HG03196 (cell line): ENCODE results near the gene MAPK12.
"Not testable (repeated sequence)": the region's sequence is repeated elsewhere in the genome, so short reads cannot be mapped to it uniquely, and the experiment has no call there.

Source experiments
- ATAC-seq: cut with Tn5 transposase; IDR thresholded peaks from one replicate; pipeline ENCODE4 v1.9.1; 2021; ENCODE audit not compliant: unreplicated experiment

Gene MAPK12

GRCh38 chr22:50217543-50218152, 43.8 kb downstream of the MAPK12 start:
- ATAC-seq = no peak

- no peak for ATAC-seq
Observed at GRCh38 chr22:50216684-50217520, 44.6 kb downstream of the MAPK12 start.

GRCh38 chr22:50216055-50216683, 45.3 kb downstream of the MAPK12 start:
- no peak for ATAC-seq

GRCh38 chr22:50215297-50216054, 46.0 kb downstream of the MAPK12 start:
- no peak for ATAC-seq

- ATAC-seq = no peak
Observed at GRCh38 chr22:50213263-50213662, 48.2 kb downstream of the MAPK12 start.

GRCh38 chr22:50211147-50211546, 50.3 kb downstream of the MAPK12 start:
- no peak for ATAC-seq

- ATAC-seq = no peak
Observed at GRCh38 chr22:50210378-50211139, 50.9 kb downstream of the MAPK12 start.

GRCh38 chr22:50209893-50210292, 51.6 kb downstream of the MAPK12 start:
- no peak for ATAC-seq

GRCh38 chr22:50208939-50209892, 52.3 kb downstream of the MAPK12 start:
- ATAC-seq = no peak

GRCh38 chr22:50208430-50208938, 53.0 kb downstream of the MAPK12 start:
- ATAC-seq = no peak

- no peak for ATAC-seq
Observed at GRCh38 chr22:50207383-50208140, 53.9 kb downstream of the MAPK12 start.

- no peak for ATAC-seq
Observed at GRCh38 chr22:50206599-50206998, 54.9 kb downstream of the MAPK12 start.

- no peak for ATAC-seq
Observed at GRCh38 chr22:50205781-50206569, 55.5 kb downstream of the MAPK12 start.

GRCh38 chr22:50204998-50205397, 56.5 kb downstream of the MAPK12 start:
- ATAC-seq = not testable (repeated sequence)

- ATAC-seq = no peak
Observed at GRCh38 chr22:50204571-50204970, 56.9 kb downstream of the MAPK12 start.

GRCh38 chr22:50203288-50203687, 58.2 kb downstream of the MAPK12 start:
- no peak for ATAC-seq
